Measurements from ENCODE around the gene ELOVL7. TPM values are rescaled to one million over a fixed set of nuclear protein-coding genes. Genes with fewer than 3 reads are reported as not detected.

Gene ELOVL7
- total RNA-seq = 11.5 and 42.0 TPM in 2 replicates

GRCh38 chr5:60843936-60844905, at the start of gene ELOVL7:
Gene ELOVL7, minus strand, starts transcription at chr5:60844269. Its CDS starts 56,872 bp downstream, at chr5:60787397.

Other genes starting within 250 kb of the ELOVL7 start
- 1.3 and 2.7 TPM in 2 replicates for gene DEPDC1B, start 144.1 kb downstream of the ELOVL7 start, total RNA-seq
- 20.2 and 29.0 TPM in 2 replicates for gene ERCC8, start 100.8 kb upstream of the ELOVL7 start, total RNA-seq
- gene NDUFAF2, start 100.9 kb upstream of the ELOVL7 start, total RNA-seq = 35.2 and 63.2 TPM in 2 replicates

Measured in nasal cavity respiratory epithelium epithelial cell of viscerocranial mucosa (primary cell).